IPS-18c (cell line): ENCODE results near the gene CMAS.
A peak's percentile ranks its signal among the peaks of the same experiment; 100 is the strongest.
"Not testable (repeated sequence)": the region's sequence is repeated elsewhere in the genome, so short reads cannot be mapped to it uniquely, and the experiment has no call there.

Experiments used
- H3K4me3 ChIP-seq: 2 replicates; pipeline ENCODE4 v1.7.0; 2013; ENCODE audit warnings: low read depth, mild to moderate bottlenecking, low read length, moderate library complexity; ENCODE audit not compliant: insufficient read depth
- H3K9me3 ChIP-seq: one replicate; pipeline ENCODE4 v1.6.1; 2013; ENCODE audit warnings: mild to moderate bottlenecking, low read length, moderate library complexity; ENCODE audit not compliant: control insufficient read depth, insufficient read depth

CMAS gene

DNA sequence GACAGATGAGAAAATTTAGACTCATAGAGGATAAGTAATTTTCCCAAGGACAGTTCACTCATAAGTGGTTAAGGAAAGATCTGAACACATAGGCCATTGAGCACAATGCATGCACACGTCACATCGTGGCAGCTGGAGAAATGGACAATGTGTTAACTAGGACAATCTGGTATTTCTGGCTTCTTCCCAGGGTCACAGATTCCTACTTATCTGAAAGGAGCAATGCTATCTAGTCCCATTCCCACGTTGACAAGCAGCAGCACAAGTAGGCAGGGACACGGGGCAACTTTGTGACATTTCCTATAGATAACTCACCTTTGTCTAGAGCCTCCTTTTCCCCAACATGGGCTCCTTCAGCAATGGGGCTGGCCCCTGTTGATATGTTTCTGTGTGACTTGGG lies 6.7 kb upstream of the CMAS start:
- Histone ChIP-seq H3K9me3 (no peaks in the 10 kb centered on the region), H3K4me3 (no peak overlapping the region)

DNA sequence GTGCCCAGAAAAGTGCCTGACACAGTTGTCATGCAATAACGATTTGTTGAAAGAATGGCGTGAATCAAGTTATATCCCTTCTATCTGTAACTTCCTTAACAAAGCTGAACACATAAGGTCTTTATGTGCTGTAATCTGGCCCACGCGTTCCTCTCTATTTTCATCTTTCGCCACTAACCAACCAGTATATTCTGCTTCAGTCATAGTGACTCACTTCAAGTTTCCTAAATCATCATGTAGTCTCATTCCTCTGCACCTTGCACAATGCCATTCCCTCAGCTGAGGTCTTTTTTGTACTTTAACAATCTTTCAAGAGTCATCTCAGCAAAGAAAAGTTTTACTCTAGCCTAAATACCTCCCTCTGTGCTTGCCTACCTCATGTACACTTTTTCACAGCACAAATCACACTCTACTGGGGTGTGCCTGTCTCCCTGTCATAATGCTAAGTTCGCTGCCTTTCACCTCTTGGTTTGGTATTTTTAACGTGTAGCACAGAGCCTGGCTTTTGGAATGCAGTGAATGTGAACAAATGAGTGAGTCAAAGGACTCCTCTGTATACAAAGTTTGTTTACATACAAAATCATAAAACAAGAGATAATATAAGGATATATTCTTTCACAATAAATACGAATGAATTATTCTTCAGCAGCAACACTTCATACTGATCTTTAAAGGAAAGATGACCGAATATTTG lies 2.9 kb upstream of the CMAS start:
- Histone ChIP-seq H3K4me3 (no peak overlapping the region), H3K9me3 (no peaks in the 10 kb centered on the region)

DNA sequence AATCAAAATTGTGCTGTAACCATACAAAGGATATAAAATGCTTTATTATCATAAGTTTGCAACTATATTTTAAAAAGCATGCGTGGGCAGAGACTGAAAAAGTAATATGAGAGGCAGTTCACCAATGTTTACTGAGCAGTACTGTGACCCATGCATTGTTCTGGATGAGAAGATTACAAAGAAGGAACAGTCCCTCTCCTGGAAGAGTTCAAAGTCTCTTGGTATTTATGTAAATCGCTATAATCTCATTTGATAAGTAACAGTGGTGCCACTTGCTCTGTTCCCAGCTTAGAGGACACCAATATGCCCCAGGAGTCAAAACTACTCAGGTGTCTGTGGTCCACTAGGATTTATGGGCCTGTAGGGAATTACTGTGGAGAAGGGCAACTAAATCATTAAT lies 2.1 kb upstream of the CMAS start:
- no peak overlapping the region for H3K4me3 ChIP-seq

DNA sequence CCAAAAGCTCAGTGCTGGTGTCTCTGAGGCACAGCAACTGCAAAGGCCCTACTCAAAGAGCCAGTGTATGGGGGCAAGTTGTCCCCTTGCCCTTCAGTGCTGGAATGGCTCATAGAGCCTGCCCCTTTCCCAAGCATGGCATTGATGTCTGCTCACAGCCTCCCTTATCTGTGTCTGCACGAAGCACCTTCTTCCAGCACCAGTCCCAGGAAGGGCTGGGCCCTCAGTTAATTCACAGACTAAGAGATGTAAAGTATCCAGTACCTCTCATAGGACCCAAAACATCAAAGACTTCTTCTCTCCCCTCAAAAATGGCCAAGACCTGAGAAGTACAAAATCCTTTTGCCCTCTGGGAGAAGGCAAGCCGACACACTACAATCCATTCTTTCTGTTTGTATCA lies 1.6 kb upstream of the CMAS start:
- Histone ChIP-seq H3K9me3 (no peaks in the 10 kb centered on the region), H3K4me3 (no peak overlapping the region)

More for the DNA sequence above, 2.1 kb upstream of the CMAS start:
- H3K9me3 ChIP-seq: no peaks in the 10 kb centered on the region

DNA sequence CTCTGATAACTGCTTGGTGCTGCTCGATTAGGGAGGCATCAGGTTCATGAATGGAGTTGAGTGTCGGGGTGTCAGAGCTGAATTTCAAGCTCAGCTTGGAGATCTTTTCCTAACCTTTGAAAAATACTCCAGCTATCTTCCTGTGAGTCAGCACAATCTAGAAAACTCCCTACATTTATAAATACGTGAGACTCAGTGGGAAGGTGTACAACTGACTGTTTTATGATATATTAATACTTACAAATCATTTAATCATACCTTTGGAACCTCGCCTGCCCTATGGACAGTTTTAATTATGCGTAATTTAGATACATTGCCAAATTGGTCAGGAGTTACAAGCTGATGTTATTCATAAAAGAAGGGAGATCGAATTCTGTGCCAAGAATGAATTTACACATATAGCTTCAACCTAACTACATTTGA lies 961 bp downstream of the CMAS start:
- H3K4me3 ChIP-seq: peak overlapping the region; percentile 86
- H3K9me3 ChIP-seq: no peaks in the 10 kb centered on the region

DNA sequence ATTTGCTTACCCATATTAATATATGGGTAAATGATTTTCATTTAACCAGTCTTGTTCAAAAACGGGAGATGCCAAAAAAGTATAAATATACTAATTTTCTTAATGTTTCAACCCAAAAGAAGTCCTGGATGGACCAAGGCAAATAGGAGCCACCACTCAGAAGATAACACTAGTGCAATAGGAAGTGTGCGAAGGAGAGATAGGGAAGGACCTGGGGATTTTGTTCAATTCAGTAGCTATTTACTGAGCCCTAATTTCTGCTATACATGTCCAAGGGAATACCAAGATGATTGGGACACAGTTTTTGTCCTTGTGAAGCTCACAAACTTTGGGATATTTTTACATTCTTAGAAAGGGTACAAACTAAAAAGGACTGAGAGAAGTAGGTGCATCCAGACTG lies 1.5 kb downstream of the CMAS start:
- Histone ChIP-seq H3K4me3 (peak overlapping the region; percentile 15; the same call in 1 of the 2 replicates), H3K9me3 (no peaks in the 10 kb centered on the region)

DNA sequence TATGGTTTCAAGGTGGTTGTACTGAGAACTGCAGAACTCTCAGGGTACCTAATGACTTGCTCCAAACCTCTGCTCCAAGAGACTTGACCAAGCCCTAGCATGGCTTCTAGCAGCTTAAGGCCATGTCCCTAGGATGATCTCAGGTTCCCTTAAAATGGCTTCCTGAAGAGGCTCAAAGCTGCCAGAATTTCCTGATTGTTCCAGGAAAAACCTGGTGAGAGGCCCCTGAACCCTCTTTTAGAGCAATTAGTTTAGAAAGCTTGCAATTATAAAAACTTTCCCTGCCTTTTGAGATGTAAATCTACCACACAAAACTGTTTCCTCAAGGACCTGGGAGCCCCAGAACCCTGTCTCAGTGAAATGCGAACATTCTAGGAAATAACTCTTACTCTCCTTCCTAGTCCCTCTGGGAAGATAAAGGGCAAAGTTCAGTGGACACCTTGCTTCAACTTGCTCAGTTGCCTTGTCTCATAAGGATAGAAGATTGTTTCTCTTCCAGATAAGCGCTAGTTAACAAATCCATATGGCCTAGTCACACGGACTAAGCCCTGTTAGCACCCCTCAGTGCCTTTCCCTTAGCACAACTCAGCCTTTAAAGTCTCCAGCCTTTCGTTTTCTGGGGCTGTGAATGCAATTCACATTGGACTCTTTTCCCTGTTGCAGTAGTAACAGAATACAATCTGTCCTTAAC lies 2.5 kb downstream of the CMAS start:
- Histone ChIP-seq H3K9me3 (no peaks in the 10 kb centered on the region), H3K4me3 (peak overlapping the region; percentile 22; the same call in 1 of the 2 replicates)

DNA sequence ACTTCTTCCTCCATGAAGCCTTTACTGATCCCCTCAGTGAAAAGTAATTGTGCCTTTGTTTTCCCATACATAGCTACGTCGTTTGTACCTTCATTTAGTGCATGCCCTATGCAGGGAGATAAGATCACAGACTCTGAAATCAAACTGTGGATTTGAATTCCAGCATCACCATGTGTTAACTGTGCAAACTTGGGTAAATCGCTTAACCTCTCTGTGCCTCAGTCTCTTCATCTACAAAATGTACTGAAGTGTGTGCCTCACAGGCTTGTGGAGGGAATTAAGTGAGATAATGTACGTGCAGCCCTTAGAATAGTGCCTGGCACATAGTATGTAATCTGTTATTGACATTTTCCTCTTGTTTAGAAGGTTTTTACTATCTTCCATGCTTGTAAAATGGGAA lies 4.1 kb downstream of the CMAS start:
- no peaks in the 10 kb centered on the region for H3K9me3 ChIP-seq
- H3K4me3 ChIP-seq: no peak overlapping the region

- Histone ChIP-seq H3K9me3 (no peaks in the 10 kb centered on the region), H3K4me3 (no peak overlapping the region)
Observed at GRCh38 chr12:22051114-22051698, 5.2 kb downstream of the CMAS start.

GRCh38 chr12:22052994-22053393 lies 7.0 kb downstream of the CMAS start:
- not testable (repeated sequence) for H3K9me3 ChIP-seq, H3K4me3 ChIP-seq

- no peaks in the 10 kb centered on the region for H3K9me3 ChIP-seq
Observed at GRCh38 chr12:22054155-22054554, 8.1 kb downstream of the CMAS start.

GRCh38 chr12:22056607-22057006 lies 10.6 kb downstream of the CMAS start:
- Histone ChIP-seq H3K4me3 (no peak overlapping the region), H3K9me3 (no peaks in the 10 kb centered on the region)

More at GRCh38 chr12:22054155-22054554, 8.1 kb downstream of the CMAS start:
- H3K4me3 ChIP-seq: no peak overlapping the region

DNA sequence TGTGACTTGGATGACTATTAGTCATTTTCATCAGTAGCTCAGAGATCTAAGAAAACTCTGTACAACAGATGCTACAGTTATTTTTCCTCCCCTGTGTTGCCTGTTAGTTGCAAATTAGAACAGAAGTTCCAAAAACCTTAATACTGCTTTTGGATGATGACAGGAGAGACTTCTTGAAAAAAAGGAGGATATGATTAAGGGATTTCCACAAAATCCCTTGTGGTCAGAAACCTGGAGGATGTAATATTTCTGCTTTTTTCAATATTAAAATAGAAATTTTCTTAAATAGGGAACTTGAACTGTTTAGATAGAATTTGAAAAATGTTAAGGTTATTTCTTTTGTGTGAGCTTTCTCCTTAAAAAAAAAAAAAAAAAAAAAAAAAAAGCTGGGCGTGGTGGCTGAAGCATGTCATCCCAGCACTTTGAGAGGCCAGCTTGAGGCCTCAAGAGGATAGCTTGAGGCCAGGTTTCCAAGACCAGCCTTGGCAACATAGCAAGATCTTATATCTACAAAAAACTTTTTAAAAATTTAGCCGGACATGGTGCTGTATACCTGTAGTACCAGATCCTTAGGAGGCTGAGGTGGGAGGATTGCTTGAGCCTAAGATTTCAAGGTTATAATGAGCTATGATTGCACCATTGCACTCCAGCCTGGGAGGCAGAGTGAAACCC lies 14.1 kb downstream of the CMAS start:
- H3K9me3 ChIP-seq: no peaks in the 10 kb centered on the region

GRCh38 chr12:22064968-22065367 lies 18.9 kb downstream of the CMAS start:
- Histone ChIP-seq H3K9me3 (no peaks in the 10 kb centered on the region), H3K4me3 (no peak overlapping the region)

More for the DNA sequence above, 14.1 kb downstream of the CMAS start:
- H3K4me3 ChIP-seq: no peak overlapping the region

DNA sequence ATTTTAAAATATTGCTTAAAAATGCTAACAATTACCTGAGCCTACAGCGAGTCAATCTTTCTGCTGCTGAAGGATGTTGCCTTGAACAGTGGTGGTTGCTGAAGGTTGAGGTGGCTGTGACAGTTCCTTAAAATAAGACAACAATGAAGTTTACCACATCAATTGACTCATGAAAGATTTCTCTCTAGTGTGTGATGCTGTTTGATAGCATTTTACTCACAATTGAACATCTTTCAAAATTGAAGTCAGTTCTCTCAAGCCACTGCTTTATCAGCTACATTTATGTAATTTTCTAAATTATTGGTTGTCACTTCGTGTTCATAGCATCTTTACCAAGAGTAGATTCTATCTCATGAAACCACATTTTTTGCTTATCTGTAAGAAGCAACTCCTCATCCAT lies 20.3 kb downstream of the CMAS start:
- H3K4me3 ChIP-seq: no peak overlapping the region
- no peaks in the 10 kb centered on the region for H3K9me3 ChIP-seq

DNA sequence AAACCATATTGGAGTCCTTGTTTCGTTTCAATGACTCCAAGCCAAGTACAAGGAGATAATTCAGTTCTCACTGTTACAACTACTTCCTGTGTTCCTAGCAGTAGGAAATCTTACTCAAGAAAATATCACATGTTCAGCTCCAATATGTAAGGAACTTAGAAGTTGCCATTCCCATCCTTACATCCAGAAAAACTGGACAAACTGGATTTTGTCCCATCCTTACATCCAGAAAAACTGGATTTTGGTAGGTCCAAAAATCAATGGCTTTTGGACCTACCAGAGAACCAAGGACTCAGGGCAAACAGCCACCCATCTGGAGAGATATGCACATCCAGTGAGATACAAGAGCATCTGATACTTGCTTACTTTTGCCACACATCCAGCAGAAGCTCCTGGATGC lies 23.8 kb downstream of the CMAS start:
- no peaks in the 10 kb centered on the region for H3K9me3 ChIP-seq
- H3K4me3 ChIP-seq: no peak overlapping the region

GRCh38 chr12:22082190-22082701 lies 36.2 kb downstream of the CMAS start:
- H3K9me3 ChIP-seq: no peaks in the 10 kb centered on the region

GRCh38 chr12:22083167-22083566 lies 37.1 kb downstream of the CMAS start:
- no peak overlapping the region for H3K4me3 ChIP-seq
- H3K9me3 ChIP-seq: no peaks in the 10 kb centered on the region

More at GRCh38 chr12:22082190-22082701, 36.2 kb downstream of the CMAS start:
- no peak overlapping the region for H3K4me3 ChIP-seq
